SK-N-MC (cell line): ENCODE results near the gene PPM1K.
A peak's percentile ranks its signal among the peaks of the same experiment; 100 is the strongest.

Experiments
- DNase-seq: peaks from one replicate; pipeline ENCODE4 v3.0.0-alpha.2; 2011; ENCODE audit warnings: low read depth, low spot score
- H3K27ac ChIP-seq: fragments of 200-600 bp; sonication (generic); 2 replicates; pipeline ENCODE4 v1.5.1; 2016; ENCODE audit warnings: mixed run types
- H3K36me3 ChIP-seq: fragments of 200-600 bp; sonication (generic); 2 replicates; pipeline ENCODE4 v1.6.1; 2017; ENCODE audit warnings: antibody characterized with exemption, low read length, mixed read lengths; ENCODE audit not compliant: insufficient read depth
- H3K4me3 ChIP-seq: fragments of 200-600 bp; sonication (generic); 2 replicates; pipeline ENCODE4 v1.5.1; 2016
- H3K9ac ChIP-seq: fragments of 200-600 bp; sonication (generic); 2 replicates; pipeline ENCODE4 v1.8.0; 2017; ENCODE audit warnings: mixed run types, mixed read lengths; ENCODE audit not compliant: insufficient read length
- H3K9me3 ChIP-seq: fragments of 200-600 bp; sonication (generic); 2 replicates; pipeline ENCODE4 v1.6.1; 2017; ENCODE audit warnings: low read depth, mild to moderate bottlenecking, antibody characterized with exemption, low read length, moderate library complexity, mixed read lengths
- EZH2 ChIP-seq: fragments of 200-600 bp; sonication (generic); IDR thresholded peaks from one replicate; pipeline ENCODE4 v1.6.1; 2017; ENCODE audit warnings: antibody characterized with exemption
- FOXP2 ChIP-seq: optimal IDR thresholded peaks from 2 replicates; pipeline ENCODE3; 2011; ENCODE audit warnings: mild to moderate bottlenecking, moderate library complexity; ENCODE audit not compliant: insufficient read depth; ENCODE audit errors: extremely low read length, control extremely low read depth
- POLR2AphosphoS5 ChIP-seq: IDR thresholded peaks from 2 replicates; pipeline ENCODE4 v1.6.1; 2012; ENCODE audit warnings: mild to moderate bottlenecking, low read depth, low read length, borderline replicate concordance

PPM1K gene

GRCh38 chr4:88283661-88284438 lies 511 bp downstream of the PPM1K start:
- no peaks in the 10 kb centered on the region for H3K36me3 ChIP-seq
- peak overlapping the region; percentile 49; the same call in 1 of the 2 replicates for H3K27ac ChIP-seq
- peak overlapping the region; percentile 97 for H3K4me3 ChIP-seq
- TF ChIP-seq POLR2AphosphoS5, result no peak
- no peak for TF ChIP-seq EZH2
- TF ChIP-seq FOXP2, result no peak
- no peaks in the 10 kb centered on the region for H3K9me3 ChIP-seq
- no peak for DNase-seq
- H3K9ac ChIP-seq, result peak overlapping the region; percentile 78

GRCh38 chr4:88280228-88280795 lies 4.0 kb downstream of the PPM1K start:
- no peak overlapping the region for H3K4me3 ChIP-seq
- no peaks in the 10 kb centered on the region for H3K36me3 ChIP-seq
- H3K27ac ChIP-seq, result no peak overlapping the region
- no peak overlapping the region for H3K9ac ChIP-seq
- H3K9me3 ChIP-seq, result no peaks in the 10 kb centered on the region
- no peak for DNase-seq
- TF ChIP-seq POLR2AphosphoS5 (no peak), FOXP2 (no peak), EZH2 (no peak)

DNA sequence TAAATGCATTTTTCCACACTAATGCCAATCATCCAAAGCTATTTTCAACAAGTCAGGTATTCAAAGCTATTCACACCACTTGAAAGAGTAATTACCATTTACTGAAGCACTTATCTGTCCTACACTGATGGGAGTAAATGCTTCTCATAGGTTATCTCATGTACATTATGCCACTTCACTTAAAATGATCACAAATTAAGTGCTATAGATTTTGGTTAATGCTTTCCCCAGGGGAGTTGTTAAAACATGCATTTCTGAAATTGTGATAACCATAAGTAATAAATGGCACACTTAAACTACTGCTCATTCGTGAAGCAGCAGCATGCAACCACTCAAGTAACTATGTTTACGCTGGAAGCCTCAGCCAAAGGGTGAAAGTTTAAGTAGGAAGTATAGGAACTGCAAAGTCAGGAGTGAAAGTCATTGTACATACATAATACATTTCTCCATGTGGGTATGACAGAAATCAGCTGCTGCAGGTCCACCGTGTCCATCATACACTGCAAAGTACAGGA lies 6.6 kb downstream of the PPM1K start:
- Histone ChIP-seq H3K4me3 (no peak overlapping the region), H3K9me3 (no peaks in the 10 kb centered on the region), H3K27ac (no peak overlapping the region), H3K36me3 (no peaks in the 10 kb centered on the region), H3K9ac (no peak overlapping the region)
- TF ChIP-seq EZH2, result no peak
- TF ChIP-seq FOXP2, result no peak
- TF ChIP-seq POLR2AphosphoS5, result no peak
- peak; percentile 10 for DNase-seq

DNA sequence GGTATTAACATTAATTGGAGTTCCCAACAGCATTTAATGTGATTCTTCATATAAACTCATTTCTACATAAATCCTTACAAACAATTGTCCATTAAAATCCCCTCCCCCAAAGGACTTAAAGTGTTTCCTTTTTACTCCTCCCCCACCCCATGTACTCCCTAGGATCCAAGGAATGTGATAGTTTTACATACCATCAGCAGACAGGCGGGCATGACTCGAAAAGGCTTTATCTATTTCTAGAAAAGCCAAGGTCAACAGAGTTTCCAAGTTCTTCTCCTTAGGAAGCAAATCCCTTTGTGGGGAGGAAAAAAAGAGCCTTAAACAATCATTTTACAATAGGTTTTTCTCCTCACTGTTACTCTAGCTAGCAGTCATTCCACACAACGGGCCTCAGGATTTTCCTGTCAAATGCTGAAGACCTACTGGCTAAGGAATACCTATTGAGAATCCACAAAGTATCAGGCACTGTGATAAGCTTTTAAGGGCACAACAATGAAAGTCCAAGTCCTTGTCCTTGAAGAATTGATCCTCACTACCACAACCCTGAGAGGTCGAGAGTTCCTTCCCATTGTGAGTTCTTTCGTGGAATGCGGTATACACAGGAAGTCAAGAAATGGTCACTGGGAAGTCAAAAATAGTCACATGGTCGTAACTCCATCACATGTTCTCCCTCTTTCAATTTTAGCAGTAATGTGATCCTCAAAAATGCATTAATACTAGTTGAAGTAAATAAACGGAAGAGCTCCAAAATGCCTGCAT lies 7.2 kb downstream of the PPM1K start:
- Histone ChIP-seq H3K9me3 (no peaks in the 10 kb centered on the region), H3K27ac (no peak overlapping the region), H3K4me3 (no peak overlapping the region), H3K9ac (no peak overlapping the region), H3K36me3 (no peaks in the 10 kb centered on the region)
- TF ChIP-seq EZH2 (no peak), FOXP2 (no peak), POLR2AphosphoS5 (no peak)
- no peak for DNase-seq

- no peaks in the 10 kb centered on the region for H3K9me3 ChIP-seq
- TF ChIP-seq POLR2AphosphoS5 (no peak), FOXP2 (no peak), EZH2 (no peak)
- H3K9ac ChIP-seq, result no peak overlapping the region
- no peak overlapping the region for H3K4me3 ChIP-seq
- H3K36me3 ChIP-seq, result no peaks in the 10 kb centered on the region
- H3K27ac ChIP-seq, result no peak overlapping the region
- no peak for DNase-seq
Observed at GRCh38 chr4:88275949-88276515, 8.3 kb downstream of the PPM1K start.

DNA sequence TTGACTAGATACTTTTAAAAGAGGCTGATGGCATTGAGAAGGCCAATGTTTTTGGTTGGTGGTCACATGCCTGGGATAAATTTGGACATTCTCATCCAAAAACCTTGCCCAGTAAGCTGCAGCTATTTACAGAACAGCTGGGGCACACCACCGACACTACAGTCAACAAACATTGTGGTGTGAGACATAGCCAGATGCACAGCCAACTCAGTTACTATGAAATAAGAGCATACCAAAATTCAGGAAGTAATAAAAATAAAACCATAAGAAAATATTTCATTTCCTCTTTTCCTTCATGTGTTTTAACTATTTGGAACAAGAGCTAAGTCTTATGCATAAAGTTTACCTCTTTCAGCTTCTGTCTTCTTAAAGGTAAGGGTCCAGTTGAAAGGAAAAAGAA lies 8.8 kb downstream of the PPM1K start:
- Histone ChIP-seq H3K9ac (no peak overlapping the region), H3K4me3 (no peak overlapping the region), H3K36me3 (no peaks in the 10 kb centered on the region), H3K27ac (no peak overlapping the region), H3K9me3 (no peaks in the 10 kb centered on the region)
- TF ChIP-seq EZH2, result no peak
- TF ChIP-seq POLR2AphosphoS5, result no peak
- no peak for TF ChIP-seq FOXP2
- no peak for DNase-seq

- Histone ChIP-seq H3K4me3 (no peak overlapping the region), H3K27ac (no peak overlapping the region), H3K9me3 (no peaks in the 10 kb centered on the region), H3K9ac (no peak overlapping the region), H3K36me3 (no peaks in the 10 kb centered on the region; the same call in 1 of the 2 replicates)
- no peak for DNase-seq
- TF ChIP-seq FOXP2 (no peak), POLR2AphosphoS5 (no peak), EZH2 (no peak)
Observed at GRCh38 chr4:88268913-88269312, 15.4 kb downstream of the PPM1K start.

DNA sequence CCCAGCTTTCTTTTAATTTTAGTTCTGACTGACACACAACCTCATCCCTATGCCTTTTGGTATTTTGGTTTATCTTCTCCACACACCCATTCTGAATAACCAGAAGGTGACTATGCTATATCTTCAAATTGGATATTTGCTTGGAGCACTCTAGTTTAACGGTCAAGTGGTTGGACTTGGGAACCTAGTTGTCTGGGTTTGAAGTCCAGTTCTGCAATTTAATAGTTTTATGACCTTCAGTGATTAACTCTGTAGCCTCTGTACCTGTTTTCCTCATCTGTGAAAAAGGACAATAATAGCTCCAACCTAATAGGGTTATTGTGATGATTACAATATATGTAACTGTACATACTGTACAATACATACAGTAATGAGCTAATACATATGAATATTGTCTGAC lies 20.0 kb downstream of the PPM1K start:
- Histone ChIP-seq H3K9me3 (no peaks in the 10 kb centered on the region), H3K27ac (no peak overlapping the region), H3K36me3 (no peaks in the 10 kb centered on the region; the same call in 1 of the 2 replicates), H3K4me3 (no peak overlapping the region), H3K9ac (no peak overlapping the region)
- no peak for TF ChIP-seq FOXP2
- no peak for TF ChIP-seq POLR2AphosphoS5
- TF ChIP-seq EZH2, result no peak
- no peak for DNase-seq
